ENCODE results near the gene MAP3K5. TPM values are rescaled to one million over a fixed set of nuclear protein-coding genes. Genes with fewer than 3 reads are reported as not detected.

MAP3K5 gene
- total and polyA plus RNA-seq, 12 donors, result 41.9 to 306 (median 215) TPM

DNA sequence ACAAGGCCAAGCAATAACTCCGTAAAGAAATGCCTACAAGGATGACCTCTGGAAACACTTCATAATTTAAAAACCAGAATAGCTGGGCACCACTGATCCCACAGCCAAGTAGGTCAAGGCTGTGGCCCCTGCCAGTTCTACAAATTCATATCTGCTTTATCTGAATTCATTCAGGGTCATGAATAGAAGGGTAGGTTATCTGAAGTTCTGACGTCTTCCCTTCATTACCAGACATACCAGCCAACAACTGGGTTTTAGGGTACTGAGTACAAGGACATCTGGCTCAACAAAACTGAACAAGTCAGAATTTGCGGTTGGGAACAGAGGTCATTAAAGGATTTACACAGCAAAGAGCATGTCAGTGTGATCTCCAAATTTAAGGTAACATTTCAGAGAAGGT is 26.0 kb downstream of the MAP3K5 start:
- Histone ChIP-seq H3K9me3 (replicated peaks in 1 of 3) (no peaks in the 10 kb centered on the region), H3K4me3 (no peak overlapping the region), H3K27me3 (no peaks in the 10 kb centered on the region), H3K36me3 (replicated peaks in 1 of 2) (no peaks in the 10 kb centered on the region), H3K27ac (peak overlapping the region; percentile 1 to 75 (median 45)), H3K4me1 (replicated peaks in 1 of 2) (peaks cover 73 to 94% of the 10 kb centered on the region in 2 donors)
- DNase-seq, result peak; percentile 69 to 88 (median 74)
- intact Hi-C loops (cut with DNase I), result no loop called here
- TF ChIP-seq CTCF (IDR thresholded peaks at IDR 0.05) (no peak), POLR2A (IDR thresholded peaks at IDR 0.05) (no peak)
- 34 to 40% (median 37%) methylated on average over 3 of the region's 3 CpGs for WGBS, 4 donors

- DNase-seq, result no peak
- H3K36me3 ChIP-seq (replicated peaks in 1 of 2), result no peaks in the 10 kb centered on the region
- H3K27me3 ChIP-seq, result no peaks in the 10 kb centered on the region
- intact Hi-C loops (cut with DNase I), result no loop called here
- no peak overlapping the region for H3K4me3 ChIP-seq
- H3K4me1 ChIP-seq (replicated peaks in 1 of 2), result peaks cover 82 to 98% of the 10 kb centered on the region in 2 donors
- TF ChIP-seq POLR2A (IDR thresholded peaks at IDR 0.05) (no peak), CTCF (IDR thresholded peaks at IDR 0.05) (no peak)
- no peaks in the 10 kb centered on the region for H3K9me3 ChIP-seq (replicated peaks in 1 of 3)
- peak overlapping the region in 4 of 5 donors; percentile 19 to 75 (median 38) for H3K27ac ChIP-seq
- 76 to 88% (median 77%) methylated on average over 3 of the region's 3 CpGs for WGBS, 4 donors
These were observed 27.7 kb downstream of the MAP3K5 start for GRCh38 chr6:136764517-136764993.

- peaks cover 81 to 97% of the 10 kb centered on the region in 2 donors for H3K4me1 ChIP-seq (replicated peaks in 1 of 2)
- H3K9me3 ChIP-seq (replicated peaks in 1 of 3), result no peaks in the 10 kb centered on the region
- TF ChIP-seq POLR2A (IDR thresholded peaks at IDR 0.05) (no peak), CTCF (IDR thresholded peaks at IDR 0.05) (no peak)
- H3K36me3 ChIP-seq (replicated peaks in 1 of 2), result no peaks in the 10 kb centered on the region
- no peaks in the 10 kb centered on the region for H3K27me3 ChIP-seq
- peak overlapping the region in 4 of 5 donors; percentile 19 to 75 (median 38) for H3K27ac ChIP-seq
- 76 to 89% (median 80%) methylated on average over 5 of the region's 5 CpGs for WGBS, 4 donors
- intact Hi-C loops (cut with DNase I), result no loop called here
- DNase-seq, result no peak
- H3K4me3 ChIP-seq, result no peak overlapping the region
These were observed 28.4 kb downstream of the MAP3K5 start for GRCh38 chr6:136763716-136764516.

- intact Hi-C loops (cut with DNase I), result no loop called here
- no peaks in the 10 kb centered on the region for H3K27me3 ChIP-seq
- DNase-seq, result no peak
- H3K4me1 ChIP-seq (replicated peaks in 1 of 2), result peaks cover 74 to 91% of the 10 kb centered on the region in 2 donors
- no peak overlapping the region for H3K4me3 ChIP-seq
- no peaks in the 10 kb centered on the region for H3K9me3 ChIP-seq (replicated peaks in 1 of 3)
- H3K36me3 ChIP-seq (replicated peaks in 1 of 2), result no peaks in the 10 kb centered on the region
- peak overlapping the region in 2 of 5 donors; percentile 51 to 75 for H3K27ac ChIP-seq
- TF ChIP-seq CTCF (IDR thresholded peaks at IDR 0.05) (no peak), POLR2A (IDR thresholded peaks at IDR 0.05) (no peak)
- 93 to 100% (median 95%) methylated on average over 1 of the region's 1 CpG for whole genome bisulfite sequencing, 4 donors
These were observed 29.0 kb downstream of the MAP3K5 start for GRCh38 chr6:136763255-136763654.

Measured in adrenal gland (tissue), 12 donors.